ENCODE data around the gene TRIM67.
"Not testable (repeated sequence)": the region's sequence is repeated elsewhere in the genome, so short reads cannot be mapped to it uniquely, and the experiment has no call there.

TRIM67 gene

GRCh38 chr1:231157311-231157710, 4.5 kb upstream of the TRIM67 start:
- no peak overlapping the region for H3K4me3 ChIP-seq (ENCODE audit: low read depth, low read length)

DNA sequence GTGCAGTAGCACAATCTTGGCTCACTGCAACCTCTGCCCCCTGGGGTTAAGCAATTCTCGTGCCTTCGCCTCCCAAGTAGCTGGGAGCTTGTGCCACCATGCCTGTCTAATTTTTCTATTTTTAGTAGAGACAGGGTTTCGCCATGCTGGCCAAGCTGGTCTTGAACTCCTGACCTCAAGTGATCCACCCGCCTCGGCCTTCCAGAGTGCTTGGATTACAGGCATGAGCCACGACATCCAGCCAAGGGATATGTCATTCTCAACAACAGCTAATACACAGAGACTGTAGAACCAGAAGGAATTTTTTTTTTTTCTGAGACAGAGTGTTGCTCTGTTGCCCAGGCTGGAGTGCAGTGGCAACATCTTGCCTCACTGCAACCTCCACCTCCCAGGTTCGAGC, 3.7 kb upstream of the TRIM67 start:
- not testable (repeated sequence) for H3K4me3 ChIP-seq (ENCODE audit: low read depth, low read length)

- no peak overlapping the region for H3K4me3 ChIP-seq (ENCODE audit: low read depth, low read length)
Measured at GRCh38 chr1:231159202-231159962, 2.5 kb upstream of the TRIM67 start.

GRCh38 chr1:231159963-231160761, 1.7 kb upstream of the TRIM67 start:
- H3K4me3 ChIP-seq (ENCODE audit: low read depth, low read length): no peak overlapping the region

DNA sequence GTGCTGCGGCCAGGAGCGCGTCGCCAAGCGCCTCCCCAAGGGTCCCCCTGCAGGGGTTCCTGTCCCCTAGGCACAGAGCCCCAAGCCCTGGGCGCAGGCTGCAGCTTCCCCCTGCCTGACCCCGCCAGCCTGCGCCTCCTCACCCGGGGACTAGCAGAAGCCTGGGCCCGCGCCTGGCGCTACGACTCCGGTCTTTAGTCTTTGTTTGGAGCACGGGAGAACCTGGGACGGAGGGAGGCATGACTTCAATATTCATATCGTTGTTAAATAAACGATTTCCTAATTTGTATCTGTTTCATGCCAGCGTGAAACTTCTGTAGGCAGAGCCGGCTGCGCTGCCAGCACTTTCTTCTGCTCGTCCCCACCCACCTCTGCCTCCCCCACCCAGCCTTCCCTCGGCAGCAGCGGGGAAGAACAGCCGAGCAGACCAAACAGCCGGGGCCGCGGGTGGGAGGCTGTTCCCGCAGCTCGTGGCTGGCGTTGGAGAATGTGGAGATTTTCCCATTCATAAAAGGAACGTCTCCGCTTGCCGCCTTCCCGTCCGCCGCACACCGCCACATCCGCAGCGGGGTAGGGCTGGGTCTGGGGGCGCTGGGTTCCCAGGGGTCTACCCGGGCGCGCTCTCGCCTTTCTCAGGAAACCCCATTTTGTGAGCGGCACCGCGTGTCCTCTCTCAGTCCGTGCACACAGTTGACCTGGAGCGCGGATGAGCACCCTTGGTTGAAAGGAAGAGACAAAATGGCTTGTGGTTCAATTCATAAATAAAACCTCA, 777 bp upstream of the TRIM67 start:
- peak overlapping the region; percentile 30 for H3K4me3 ChIP-seq (ENCODE audit: low read depth, low read length)

DNA sequence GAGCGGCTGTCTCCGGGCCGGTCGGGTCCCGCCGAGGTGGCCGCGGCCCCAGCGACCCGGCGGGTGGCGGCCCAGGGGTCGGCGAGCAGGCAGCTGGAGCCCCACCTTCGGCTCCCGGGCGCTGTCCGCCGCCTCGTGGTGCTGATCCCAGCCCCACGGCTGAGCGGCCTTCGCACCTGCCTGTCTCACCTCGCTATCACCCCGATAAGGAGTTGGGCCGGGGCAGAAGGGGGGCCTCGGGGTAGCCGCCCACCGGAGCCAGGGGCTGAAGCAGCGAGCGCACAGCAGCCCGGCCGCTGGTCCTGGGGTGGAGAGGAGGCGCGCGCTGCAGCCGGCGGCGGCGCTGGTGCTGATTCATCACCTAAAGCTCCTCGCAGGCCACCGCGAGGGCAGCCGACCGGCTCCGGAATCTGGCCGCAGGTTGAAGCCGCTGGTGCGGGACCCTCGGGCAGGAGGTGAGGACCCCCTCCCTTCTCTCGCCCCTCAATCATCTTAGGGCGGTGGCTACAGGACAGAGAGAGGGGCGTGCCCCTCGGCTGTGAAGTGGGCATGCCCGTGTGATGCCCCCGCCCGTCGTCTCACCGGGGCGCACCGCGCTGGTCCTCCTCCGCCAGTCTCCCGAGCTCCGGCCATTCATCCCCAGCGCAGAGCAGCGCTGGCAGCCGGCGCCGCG, 575 bp downstream of the TRIM67 start:
- peak overlapping the region; percentile 1 for H3K4me3 ChIP-seq (ENCODE audit: low read depth, low read length)

DNA sequence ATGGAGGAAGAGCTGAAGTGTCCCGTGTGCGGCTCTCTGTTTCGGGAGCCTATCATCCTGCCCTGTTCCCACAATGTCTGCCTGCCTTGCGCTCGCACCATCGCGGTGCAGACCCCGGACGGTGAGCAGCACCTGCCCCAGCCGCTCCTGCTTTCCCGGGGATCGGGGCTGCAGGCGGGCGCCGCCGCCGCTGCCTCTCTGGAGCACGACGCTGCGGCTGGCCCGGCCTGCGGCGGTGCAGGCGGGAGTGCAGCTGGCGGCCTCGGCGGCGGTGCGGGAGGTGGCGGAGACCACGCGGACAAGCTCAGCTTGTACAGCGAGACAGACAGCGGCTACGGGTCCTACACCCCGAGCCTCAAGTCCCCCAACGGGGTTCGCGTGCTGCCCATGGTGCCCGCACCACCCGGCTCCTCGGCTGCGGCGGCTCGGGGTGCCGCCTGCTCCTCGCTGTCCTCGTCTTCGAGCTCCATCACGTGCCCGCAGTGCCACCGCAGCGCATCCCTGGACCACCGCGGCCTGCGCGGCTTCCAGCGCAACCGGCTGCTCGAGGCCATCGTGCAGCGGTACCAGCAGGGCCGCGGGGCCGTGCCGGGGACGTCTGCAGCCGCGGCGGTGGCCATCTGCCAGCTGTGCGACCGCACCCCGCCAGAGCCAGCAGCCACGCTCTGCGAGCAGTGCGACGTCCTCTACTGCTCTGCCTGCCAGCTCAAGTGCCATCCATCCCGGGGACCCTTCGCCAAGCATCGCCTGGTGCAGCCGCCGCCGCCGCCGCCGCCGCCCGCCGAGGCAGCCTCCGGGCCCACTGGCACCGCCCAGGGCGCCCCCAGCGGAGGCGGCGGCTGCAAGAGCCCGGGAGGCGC, 1.3 kb downstream of the TRIM67 start:
- no peak overlapping the region for H3K4me3 ChIP-seq (ENCODE audit: low read depth, low read length)

DNA sequence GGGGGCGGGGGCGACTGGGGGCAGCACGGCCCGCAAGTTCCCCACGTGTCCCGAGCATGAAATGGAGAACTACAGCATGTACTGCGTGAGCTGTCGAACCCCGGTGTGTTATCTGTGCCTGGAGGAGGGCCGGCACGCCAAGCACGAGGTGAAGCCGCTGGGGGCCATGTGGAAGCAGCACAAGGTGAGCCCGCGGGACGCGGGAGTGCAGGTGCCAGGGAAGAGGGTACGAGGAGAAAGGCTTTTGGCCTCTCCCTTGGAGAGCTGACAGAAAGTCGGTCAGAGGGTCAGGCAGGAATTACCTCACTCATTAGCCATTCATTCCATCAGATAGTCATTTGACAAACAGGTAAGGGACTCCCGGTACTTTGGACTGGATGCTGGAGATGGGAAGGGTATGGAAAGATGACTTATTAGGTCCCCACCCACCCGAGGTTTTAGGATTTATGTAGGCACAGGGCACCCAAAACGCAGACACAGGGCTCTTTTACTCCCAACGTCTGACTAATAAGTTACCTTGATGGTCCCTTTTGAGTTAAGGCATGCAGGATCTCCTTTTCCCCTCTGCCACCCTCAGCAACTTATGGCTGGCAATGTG, 2.1 kb downstream of the TRIM67 start:
- H3K4me3 ChIP-seq (ENCODE audit: low read depth, low read length): no peak overlapping the region

- no peak overlapping the region for H3K4me3 ChIP-seq (ENCODE audit: low read depth, low read length)
Measured at GRCh38 chr1:231165371-231165770, 3.5 kb downstream of the TRIM67 start.

DNA sequence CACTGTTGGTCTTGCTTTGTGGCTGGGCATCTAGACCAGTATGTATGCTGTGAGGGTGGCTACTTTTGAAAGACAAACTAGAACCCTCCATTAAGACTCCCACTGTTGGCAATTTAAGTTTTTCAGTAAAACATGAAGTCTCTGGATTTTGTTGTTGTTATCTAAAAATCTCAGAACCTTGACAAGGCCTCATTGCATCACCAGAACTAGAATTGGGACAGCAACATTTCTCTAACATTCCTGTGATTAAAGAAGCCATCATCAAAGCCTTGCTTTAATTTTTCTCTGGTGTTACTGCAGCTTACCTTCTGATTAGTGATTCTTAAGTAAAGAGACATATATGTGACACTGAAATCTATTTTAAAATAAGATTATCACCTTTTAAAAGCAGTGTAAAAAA, 4.5 kb downstream of the TRIM67 start:
- H3K4me3 ChIP-seq (ENCODE audit: low read depth, low read length): no peak overlapping the region

DNA sequence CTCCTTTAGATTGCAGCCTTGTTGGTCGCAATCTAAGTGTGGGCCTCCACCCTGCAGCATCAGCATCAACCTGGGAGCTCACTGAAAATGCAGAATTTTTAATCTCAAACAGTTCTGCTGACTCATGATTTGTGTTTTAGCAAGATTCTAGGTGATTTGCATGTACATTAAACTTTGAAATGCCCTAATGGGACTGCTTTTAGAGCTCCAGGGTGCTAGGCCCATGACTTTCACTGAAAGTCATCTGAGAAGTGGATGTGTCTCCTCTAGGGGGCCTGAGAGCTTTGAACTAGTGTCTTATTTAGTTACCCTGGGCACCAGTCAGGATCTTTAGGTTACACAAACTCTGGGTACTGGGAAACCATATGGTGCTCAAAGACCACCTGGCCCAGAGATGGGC, 9.0 kb downstream of the TRIM67 start:
- no peak overlapping the region for H3K4me3 ChIP-seq (ENCODE audit: low read depth, low read length)

GRCh38 chr1:231171623-231172197, 9.9 kb downstream of the TRIM67 start:
- H3K4me3 ChIP-seq (ENCODE audit: low read depth, low read length): no peak overlapping the region

GRCh38 chr1:231172411-231172810, 10.6 kb downstream of the TRIM67 start:
- no peak overlapping the region for H3K4me3 ChIP-seq (ENCODE audit: low read depth, low read length)

- H3K4me3 ChIP-seq (ENCODE audit: low read depth, low read length): no peak overlapping the region
Measured at GRCh38 chr1:231176421-231176820, 14.6 kb downstream of the TRIM67 start.

DNA sequence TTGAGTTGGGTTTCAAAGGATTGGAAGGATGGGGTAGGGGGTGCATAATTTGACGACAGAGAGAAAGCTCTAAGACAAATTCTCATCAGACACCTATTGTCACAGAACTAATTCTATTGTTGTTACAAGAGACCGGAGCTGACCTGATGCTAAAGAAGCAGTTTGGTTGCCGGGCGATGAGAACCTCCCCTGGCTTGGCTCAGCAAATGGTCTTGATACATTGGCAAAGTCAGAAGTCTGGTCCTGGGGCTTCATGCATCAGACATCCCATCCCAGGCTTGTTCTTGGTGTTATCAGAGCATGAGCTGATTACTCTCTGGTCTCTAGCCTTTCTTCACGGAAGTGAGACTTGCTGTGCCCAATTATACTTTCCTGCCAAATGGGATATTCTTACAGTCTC, 15.4 kb downstream of the TRIM67 start:
- no peak overlapping the region for H3K4me3 ChIP-seq (ENCODE audit: low read depth, low read length)

- no peak overlapping the region for H3K4me3 ChIP-seq (ENCODE audit: low read depth, low read length)
Measured at GRCh38 chr1:231177936-231178335, 16.1 kb downstream of the TRIM67 start.

GRCh38 chr1:231178970-231179369, 17.1 kb downstream of the TRIM67 start:
- no peak overlapping the region for H3K4me3 ChIP-seq (ENCODE audit: low read depth, low read length)

- no peak overlapping the region for H3K4me3 ChIP-seq (ENCODE audit: low read depth, low read length)
Measured at GRCh38 chr1:231180034-231180433, 18.2 kb downstream of the TRIM67 start.

GRCh38 chr1:231181271-231181670, 19.4 kb downstream of the TRIM67 start:
- no peak overlapping the region for H3K4me3 ChIP-seq (ENCODE audit: low read depth, low read length)
